HG03108 (cell line): Measurements from ENCODE around the gene MED22.
A peak's percentile ranks its signal among the peaks of the same experiment; 100 is the strongest.
"Not testable (repeated sequence)": the region's sequence is repeated elsewhere in the genome, so short reads cannot be mapped to it uniquely, and the experiment has no call there.

Experiments used
- ATAC-seq: cut with Tn5 transposase; IDR thresholded peaks from one replicate; pipeline ENCODE4 v1.9.1; 2021; ENCODE audit warnings: moderate library complexity; ENCODE audit not compliant: unreplicated experiment

The MED22 gene

DNA sequence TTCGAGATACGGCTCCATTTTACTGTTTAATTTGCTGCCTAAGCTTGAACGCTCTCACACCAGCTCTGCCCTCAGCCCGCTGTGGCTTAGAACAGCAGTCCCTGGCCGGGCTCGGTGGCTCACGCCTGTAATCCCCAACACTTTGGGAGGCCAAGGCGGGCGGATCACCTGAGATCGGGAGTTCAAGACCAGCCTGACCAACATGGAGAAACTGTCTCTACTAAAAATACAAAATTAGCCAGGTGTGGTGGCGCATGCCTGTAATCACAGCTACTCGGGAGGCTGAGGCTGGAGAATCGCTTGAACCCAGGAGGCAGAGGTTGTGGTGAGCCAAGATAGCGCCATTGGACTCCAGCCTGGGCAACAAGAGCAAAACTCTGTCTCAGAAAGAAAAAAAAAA is 29.3 kb upstream of the MED22 start:
- not testable (repeated sequence) for ATAC-seq

DNA sequence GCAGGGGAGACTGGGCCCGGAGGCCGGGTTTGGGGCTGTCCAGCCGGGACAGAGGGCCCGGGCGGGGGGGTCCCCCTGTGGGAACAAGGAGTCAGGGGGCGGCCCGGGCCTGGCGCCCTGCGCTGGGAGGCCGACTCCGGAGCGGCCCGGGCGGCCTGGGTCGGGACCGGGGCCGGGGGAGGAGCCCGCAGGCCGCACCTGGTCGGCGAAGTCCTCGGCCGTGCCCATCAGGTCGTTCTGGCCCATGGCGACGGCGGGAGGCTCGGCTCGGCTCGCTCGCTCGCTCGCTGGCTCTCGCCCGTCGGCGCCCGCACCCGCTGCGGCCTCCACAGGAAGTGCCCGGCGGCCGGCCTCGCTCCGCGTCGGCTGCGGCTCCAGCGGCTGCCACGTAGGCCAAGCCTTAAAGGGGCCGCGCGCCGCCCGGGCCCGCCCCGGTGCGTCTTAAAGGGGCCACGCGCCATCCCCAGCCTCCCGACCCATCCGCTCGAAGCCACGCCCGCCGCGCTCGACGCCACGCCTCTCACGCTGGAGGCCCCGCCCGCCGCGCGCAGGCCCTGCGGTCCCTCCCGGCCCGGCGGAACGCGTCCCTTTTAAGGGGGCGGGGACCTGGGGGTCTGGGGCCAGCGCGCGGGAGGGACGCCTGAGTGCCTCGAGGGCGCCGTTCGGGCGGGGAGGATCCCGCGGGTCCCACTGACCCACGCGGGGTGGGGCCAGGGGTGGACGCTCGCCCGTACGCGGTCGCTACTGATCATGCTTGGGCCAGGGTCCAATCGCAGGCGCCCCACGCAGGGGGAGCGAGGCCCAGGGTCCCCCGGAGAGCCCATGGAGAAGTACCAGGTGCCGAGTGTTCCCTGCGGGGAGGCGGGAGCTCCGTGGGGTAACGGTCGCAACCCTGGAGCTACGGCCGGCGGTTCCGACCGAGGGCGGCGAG is 28.1 kb upstream of the MED22 start, which contains the start of the genes STKLD1 and SURF4:
STKLD1 (plus strand) TSS at position 643 of the 931 bp plus-strand sequence; CDS start at position 751, 108 bp downstream.
SURF4 (minus strand) TSS at position 337 of the 931 bp plus-strand sequence; CDS start at position 246, 91 bp downstream.
- ATAC-seq = peak; percentile 84

GRCh38 chr9:133375116-133375723 is 27.3 kb upstream of the MED22 start:
- no peak for ATAC-seq

GRCh38 chr9:133374612-133375115 is 26.7 kb upstream of the MED22 start:
- no peak for ATAC-seq

DNA sequence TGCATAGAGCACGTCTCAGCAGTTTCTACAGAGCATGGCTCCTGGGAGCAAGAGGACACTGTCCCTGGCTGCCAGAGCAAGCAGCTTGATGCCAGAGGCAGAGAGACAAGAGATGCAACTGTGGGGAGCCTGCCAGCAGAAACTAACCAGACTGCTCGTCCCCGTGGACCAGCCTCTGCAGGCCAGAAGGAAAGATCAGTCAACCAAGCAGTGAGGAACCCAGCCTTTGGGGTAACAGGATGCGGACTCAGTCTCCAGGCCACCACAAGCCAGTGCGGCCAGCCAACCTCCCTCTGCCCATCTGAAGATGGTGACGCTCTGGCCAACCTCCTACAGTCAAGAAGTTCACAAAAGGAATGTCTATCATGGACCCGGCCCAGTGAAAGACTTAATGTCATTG is 24.2 kb upstream of the MED22 start:
- no peak for ATAC-seq

DNA sequence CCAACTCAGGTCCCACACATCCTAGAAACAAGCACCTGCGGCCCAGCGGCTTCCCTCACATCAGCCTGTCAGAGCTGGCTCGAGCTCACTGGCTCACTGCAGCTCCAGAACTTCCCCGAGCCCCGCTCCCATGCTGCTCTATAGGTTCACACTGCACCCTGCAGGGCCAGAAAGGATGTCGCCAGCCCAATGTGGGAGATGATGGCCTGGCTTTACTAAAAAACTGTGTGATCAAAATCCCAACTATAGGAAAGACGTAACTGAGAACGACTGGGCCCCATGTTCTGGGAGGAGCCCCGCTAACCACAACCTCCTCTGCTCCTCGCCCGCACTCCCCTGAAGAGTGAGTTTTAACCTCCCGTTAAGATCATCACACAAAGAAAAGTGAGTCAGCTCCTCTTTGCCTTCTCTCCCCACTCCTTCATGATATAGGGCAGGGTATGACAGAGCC is 23.4 kb upstream of the MED22 start:
- ATAC-seq = no peak

- ATAC-seq = no peak
Observed at GRCh38 chr9:133370685-133371084, 22.8 kb upstream of the MED22 start.

DNA sequence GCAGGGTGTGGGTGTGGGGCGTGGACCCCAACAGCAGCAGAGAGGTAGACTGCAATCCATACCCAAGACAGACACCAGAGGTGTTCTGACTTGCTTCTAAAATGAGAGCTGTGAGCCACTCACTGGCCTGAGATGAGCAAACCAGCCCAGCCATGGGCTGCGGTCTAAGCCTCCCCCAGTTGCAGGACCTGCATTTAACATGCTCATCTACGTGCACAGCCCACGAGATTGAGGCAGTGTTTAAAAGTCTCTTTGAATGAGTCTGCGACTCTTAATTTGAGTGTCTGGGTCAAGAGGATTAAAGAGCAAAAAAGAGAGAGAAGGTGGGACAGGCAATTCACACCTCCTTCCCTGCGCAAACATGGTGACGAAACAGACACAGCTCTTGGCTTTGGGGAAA is 22.0 kb upstream of the MED22 start:
- ATAC-seq = no peak

GRCh38 chr9:133369422-133369821 is 21.5 kb upstream of the MED22 start:
- no peak for ATAC-seq

DNA sequence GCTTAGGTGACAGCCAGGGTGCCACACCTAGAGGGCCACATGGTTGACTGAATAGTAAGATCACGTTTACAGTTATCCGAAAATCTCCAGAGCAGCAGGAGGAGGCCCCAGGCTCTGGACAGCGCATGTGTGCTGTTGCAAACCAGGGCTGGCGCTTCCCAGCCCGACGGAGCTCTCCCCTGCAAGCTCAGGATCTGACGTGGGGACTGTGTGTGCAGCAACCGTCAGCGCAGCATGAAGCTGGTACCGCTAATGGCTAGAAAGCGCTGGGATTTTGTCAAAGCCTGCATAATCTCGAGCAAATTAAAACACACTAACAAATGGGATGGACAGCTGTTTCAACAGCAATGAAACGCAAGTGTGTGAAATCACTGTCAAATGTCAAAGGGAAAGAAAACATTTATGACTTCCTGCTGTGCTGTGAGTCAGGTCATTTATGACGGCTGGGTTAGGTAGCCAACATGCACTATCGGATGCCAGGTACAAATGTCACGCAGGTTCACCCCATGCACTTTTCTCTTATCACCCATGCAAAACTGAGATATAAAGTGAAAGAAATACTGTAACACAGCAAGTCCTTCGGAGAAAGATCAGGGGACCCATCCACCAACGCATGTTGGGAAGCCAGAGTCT is 20.4 kb upstream of the MED22 start:
- no peak for ATAC-seq

DNA sequence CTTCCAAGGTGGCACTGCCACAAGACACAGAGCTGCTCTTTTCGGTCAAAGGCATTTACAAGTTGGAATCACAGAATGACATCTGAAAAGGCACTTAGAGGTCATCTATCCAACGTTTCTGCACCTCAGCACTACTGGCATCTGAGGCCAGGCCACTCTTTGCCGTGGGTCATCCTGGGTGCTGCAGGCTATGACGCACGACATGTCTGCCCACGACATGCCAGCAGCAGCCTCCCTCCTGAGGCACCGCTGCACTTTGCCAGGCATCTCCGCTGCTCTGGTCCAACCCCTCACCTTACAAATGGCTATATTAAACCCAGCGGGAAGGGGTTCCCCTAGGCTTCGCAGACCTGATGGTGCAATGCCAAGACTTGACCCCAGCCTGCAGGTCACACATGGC is 19.8 kb upstream of the MED22 start:
- no peak for ATAC-seq

GRCh38 chr9:133367221-133367620 is 19.3 kb upstream of the MED22 start:
- no peak for ATAC-seq

GRCh38 chr9:133366435-133366834 is 18.5 kb upstream of the MED22 start:
- no peak for ATAC-seq

DNA sequence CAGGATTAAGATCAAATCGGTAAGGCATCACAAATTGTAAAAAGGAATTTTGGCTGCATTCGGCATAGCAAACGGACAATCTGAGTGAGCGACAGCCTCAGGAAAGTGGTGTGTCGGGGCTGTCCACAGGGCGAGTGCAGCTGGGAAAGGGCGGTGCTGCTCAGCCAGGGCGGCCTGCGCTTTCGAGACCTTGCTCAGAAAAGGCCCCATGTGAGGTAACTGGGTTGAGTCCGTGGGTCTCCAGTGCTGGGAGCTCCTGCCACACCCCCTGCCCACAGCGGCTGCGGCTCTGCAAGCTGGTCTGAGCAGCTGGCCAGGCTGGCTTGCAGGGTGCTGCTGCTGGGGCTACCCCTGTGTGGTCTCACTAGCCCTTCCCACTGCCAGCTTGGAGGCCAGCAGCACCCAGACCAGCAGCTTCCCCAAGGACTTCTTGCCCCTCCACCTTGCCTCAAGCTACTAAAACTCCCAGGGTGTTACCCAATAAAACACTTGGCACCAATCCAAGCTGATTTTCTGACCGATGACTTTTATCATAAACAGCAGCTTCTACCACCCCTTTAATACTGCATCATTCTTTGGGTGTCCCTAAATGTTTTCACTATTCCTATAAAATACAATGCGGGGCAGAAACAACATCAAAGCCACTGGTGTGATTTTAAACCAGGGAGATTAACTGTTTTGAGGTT is 14.6 kb upstream of the MED22 start:
- no peak for ATAC-seq

DNA sequence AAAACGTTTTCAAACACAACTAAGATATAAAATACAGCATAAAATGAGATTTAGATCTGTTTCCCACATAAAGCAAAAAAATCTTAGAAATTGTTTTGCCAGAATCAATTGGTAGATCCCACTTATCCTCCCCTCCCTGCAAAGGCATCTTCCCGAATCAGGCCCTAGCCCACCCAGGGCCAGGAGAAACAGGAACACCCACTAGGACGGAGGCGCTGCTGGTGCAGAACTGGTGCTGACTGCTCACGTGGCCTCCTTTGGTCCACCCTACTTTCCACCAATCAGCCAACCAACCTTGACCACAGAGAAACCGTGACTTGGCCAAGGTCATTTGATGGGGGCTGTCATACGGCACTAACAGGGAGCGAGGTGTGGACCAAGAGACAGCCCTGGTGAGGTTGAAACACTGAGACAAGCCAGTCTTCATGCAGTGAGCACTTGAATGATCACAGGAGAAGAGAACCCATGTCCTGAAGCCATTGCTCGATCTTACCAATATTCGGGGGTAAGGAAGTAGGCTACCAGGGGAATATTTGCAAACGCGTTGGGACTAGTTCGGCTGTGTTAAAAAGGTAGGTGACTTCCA is 13.7 kb upstream of the MED22 start:
- no peak for ATAC-seq

DNA sequence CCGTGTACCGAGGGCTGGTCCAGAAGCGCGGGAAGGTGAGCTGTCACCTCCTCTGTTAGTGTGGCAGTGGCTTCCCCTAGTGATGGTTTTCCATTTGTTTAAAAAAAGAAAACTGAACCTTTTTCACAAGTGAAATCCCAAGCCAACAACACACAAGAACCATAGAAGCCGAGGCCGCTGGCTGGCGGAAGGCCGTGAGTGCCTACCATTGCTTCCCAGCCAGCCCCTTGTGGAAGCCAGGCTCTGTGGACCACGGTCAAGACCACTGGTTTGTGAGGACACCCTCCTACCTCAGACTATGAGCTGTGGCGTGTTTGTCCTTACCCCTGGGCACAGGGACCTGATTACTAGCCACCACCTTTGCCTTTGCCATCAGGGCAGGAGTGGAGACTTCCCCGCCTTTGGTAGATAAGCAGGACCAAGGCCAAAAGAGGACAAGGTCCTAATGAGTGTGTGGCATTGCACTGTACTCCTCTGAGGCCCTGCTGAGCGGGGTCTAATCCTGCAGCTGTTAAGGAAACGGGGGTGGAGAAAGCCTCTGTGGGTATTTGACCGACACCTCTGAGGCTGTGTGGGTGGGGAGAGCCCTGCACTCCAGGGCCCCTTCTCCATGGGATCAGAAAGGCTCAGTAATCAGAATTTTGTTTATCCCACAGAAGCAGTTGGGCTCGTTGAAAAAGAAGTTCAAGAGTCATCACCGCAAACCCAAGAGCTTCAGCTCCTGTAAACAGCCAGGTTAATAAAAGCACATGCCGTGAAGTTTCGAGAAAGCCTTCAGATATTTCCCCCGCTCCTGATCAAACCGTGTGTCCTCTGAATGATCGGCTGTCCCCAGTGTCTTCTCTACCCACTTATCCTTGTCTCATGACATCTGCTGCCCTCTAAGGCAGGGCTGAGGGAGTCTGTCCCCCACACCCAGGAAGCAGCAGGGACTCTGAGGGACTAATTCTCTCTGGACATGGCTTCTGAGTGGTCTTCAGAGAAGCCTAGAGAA is 12.8 kb upstream of the MED22 start:
- no peak for ATAC-seq

- no peak for ATAC-seq
Observed at GRCh38 chr9:133359399-133360175, 11.7 kb upstream of the MED22 start.

GRCh38 chr9:133357656-133358055 is 9.7 kb upstream of the MED22 start:
- no peak for ATAC-seq
